ENCODE measurements around the gene OR4D2.

Gene OR4D2

DNA sequence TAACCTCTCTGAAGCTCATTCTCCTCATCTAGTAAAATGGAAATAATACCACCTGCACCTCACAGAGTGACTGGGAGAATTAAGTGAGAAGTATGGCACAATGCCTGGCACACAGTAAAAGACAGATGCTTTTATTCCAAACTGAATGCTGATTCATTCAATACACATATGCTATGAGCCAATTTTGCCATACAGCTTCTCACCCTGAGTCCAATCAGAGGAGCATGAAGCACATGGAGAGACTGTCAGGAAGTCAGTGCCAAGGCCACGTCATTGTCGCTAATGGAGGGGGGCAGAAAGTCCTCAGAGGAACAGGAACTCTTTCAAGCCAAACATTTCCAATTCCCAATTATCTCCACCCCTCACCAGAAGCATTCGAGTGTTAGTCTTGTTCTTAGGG lies 40.7 kb downstream of the OR4D2 start:
- DNase-seq (ENCODE audit: low read depth in 2 of 2) = no peak

DNA sequence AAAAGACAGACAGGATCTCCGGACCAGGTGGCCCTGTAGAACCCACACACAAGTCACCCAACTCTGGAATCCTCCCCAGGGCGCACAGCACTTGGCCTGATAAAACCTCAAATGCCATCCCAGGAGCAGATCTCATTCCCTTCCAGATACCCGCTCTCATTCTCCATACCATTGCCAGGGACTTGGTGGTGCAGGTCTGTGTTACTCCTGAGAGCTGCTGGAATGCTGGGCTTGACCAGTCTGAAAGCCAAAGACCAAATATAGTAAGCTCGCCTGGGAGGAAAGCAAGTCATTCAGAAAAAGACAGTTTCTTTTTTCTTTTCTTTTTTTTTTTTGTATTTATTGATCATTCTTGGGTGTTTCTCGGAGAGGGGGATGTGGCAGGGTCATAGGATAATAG lies 41.6 kb downstream of the OR4D2 start:
- no peak for DNase-seq (ENCODE audit: low read depth in 2 of 2)

DNA sequence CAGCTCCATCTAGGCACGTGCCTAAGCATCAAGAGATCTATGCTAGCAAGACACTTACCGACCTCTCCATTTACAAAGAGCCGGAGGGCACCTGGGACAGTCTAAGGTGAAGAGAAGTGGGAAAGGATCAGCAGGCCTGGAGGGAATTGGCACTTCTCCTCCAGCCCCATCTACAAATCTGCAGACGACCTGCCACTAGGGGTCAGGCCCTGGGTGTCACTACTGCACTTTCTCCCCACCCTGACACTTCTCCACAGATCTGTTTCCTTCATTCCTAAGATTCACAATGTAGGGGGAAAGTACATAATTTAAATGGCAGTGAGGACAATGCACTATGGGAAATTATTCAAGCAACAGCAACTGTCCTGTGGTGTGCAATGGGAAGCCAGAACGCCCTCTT lies 44.1 kb downstream of the OR4D2 start:
- no peak for DNase-seq (ENCODE audit: low read depth in 2 of 2)

DNA sequence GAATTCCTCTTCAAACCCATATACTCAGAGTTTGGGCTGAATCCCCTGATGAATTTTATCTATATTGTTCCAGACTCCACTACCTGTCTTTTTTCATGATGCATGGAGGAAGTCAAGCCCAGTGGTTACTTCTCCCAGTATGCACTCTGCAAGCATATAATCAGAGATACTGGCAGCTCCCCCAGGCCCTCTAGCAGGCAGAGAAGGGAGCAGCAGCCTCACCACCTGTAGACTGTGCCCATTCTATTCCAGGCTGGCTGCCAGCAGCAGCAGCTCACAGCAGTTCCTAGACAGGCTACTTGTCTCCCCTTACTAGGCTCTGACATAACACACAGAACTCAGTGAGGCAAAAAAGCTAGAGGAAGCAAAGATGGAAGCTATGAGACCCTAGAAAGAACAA lies 48.9 kb downstream of the OR4D2 start:
- DNase-seq (ENCODE audit: low read depth in 2 of 2) = no peak

DNA sequence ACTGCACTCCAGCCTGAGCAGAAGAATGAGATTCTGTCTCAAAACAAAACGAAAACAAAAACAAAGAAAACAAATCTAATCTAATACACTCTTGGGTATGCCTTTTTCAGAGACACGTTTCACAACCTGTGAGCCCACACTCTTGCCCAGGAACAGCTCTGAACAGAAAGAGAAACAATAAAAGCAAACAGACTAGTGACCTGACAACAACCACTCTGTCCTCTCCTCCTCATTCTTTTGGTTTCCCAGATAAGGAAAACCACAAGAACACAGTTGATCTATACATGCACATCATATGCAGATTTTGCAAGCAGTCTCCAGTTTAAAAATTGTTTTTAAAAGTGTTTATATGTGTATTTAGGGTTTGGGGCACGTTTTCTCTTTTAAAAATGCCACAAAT lies 51.0 kb downstream of the OR4D2 start:
- no peak for DNase-seq (ENCODE audit: low read depth in 2 of 2)

DNA sequence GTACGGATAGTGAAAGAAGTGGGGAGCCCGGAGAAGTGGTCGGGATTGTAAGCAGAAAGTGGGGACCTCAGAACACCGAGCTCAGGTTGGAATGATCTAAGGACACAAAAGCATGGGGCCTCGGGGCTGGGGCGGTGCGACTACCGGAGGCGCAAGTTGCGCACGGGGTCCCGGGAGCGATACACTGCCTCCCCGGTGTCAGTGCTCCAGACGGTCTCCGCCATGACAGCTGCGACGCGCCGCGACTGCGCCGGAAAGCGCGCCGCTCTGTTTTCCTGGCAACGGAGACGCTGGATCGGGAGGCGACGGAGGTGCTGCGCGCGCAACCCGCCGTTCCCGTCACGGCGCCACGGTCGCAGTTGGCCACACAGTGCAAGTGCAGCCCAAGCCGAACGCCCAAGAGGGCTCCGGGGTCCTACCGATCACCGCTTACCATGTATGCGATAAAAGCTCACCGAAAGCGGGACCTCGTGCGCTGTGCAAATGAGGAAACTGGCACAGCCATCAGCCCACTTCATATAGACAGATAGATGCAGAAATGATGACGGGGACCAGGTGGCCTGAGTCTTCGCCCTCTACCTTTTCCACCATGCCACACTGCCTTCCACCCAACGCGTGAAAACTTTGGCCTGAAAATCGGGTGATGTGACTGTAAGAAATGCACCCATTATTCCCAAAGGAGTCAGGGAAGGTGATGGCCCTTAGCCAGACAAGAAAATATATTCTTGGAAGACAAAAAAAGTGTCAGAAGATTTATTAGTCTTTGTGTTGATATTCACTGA lies 52.4 kb downstream of the OR4D2 start, which contains the start of gene MKS1:
MKS1 (minus strand) TSS at position 249 of the 782 bp plus-strand sequence; CDS start at position 224, 25 bp downstream.
- DNase-seq (ENCODE audit: low read depth in 2 of 2) = peak; percentile 90 to 95

DNA sequence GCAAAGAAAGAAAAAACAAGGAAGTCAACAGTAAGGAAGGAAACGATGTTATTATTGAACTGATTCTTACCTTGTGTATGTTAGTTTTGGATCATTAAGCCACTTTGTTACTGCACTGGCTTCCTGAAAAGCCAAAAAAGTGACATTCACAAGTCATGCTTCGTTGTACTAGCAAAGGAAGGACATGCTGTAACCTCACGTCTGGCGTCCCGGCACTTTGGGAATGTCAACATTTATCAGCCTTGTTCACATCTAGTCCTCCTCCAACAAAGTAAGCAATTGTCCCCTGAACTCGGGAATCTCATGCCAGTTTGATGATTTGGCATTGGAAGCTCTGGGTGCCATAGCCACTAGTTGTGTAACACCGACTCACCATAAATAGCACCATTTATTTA lies 53.0 kb downstream of the OR4D2 start:
- no peak for DNase-seq (ENCODE audit: low read depth in 2 of 2)

Data from stimulated activated CD4-positive, alpha-beta T cell treated with anti-CD3 and anti-CD28 coated beads, Interleukin-15, amount 100 ng/mL, for 48 hours (primary cell).